Adrenal gland (tissue), 12 donors: ENCODE data around the gene SLC9A9. TPM values are rescaled to one million over a fixed set of nuclear protein-coding genes. Genes with fewer than 3 reads are reported as not detected.
A peak's percentile ranks its signal among the peaks of the same experiment; 100 is the strongest.

Experiments used
- DNase-seq, 7 donors: peaks; one replicate each; pipeline ENCODE4 v3.0.0-alpha.2; 2019 to 2020
- H3K27ac ChIP-seq, 5 donors: fragments of 200-600 bp; sonication (generic) in 4 of 5; 1 replicate in 3 of 5; 2 replicates in 2 of 5; pipeline versions ENCODE4 v1.5.1 to v1.8.0; 2016 to 2020; ENCODE audit warnings: mild to moderate bottlenecking in 1 of 5
- H3K27me3 ChIP-seq: fragments of 200-600 bp; 2 replicates; pipeline ENCODE4 v1.8.0; 2021
- H3K36me3 ChIP-seq, 2 donors: fragments of 200-600 bp; replicated peaks in 1 of 2; 1 replicate in 1 of 2; 2 replicates in 1 of 2; pipeline versions ENCODE4 v1.5.1 to v1.8.0; 2018 to 2022
- H3K4me1 ChIP-seq, 2 donors: fragments of 200-600 bp; replicated peaks in 1 of 2; 1 replicate in 1 of 2; 2 replicates in 1 of 2; pipeline versions ENCODE4 v1.5.1 to v1.8.0; 2018 to 2021
- H3K4me3 ChIP-seq, 4 donors: fragments of 200-600 bp; sonication (generic) in 3 of 4; one replicate each; pipeline ENCODE4 v1.5.1; 2016 to 2018
- H3K9me3 ChIP-seq, 3 donors: fragments of 200-600 bp; sonication (generic) in 1 of 3; replicated peaks in 1 of 3; 1 replicate in 2 of 3; 2 replicates in 1 of 3; pipeline versions ENCODE4 v1.5.1 to v1.8.0; 2016 to 2021
- CTCF ChIP-seq, 6 experiments: fragments of 450-650 bp in 4 of 6; fragments of 200-600 bp in 2 of 6; sonication (generic) in 1 of 6; IDR thresholded peaks; 1 replicate in 5 of 6; 2 replicates in 1 of 6; pipeline versions ENCODE4 v1.5.1 to v1.8.0; 2016 to 2021; ENCODE audit warnings: antibody characterized with exemption in 6 of 6, mild to moderate bottlenecking in 2 of 6, moderate library complexity in 1 of 6
- POLR2A ChIP-seq, 2 donors: fragments of 450-650 bp; IDR thresholded peaks; one replicate each; pipeline ENCODE4 v1.6.1; 2017; ENCODE audit warnings: antibody characterized with exemption in 2 of 2, mild to moderate bottlenecking in 2 of 2, moderate library complexity in 1 of 2
- WGBS, 4 donors: extraction: QIAGEN DNeasy Blood & Tissue Kit in 2 of 4; methylation state at CpG; one replicate each; pipeline versions ENCODE4 v1.1.5 to v1.1.7; 2013 to 2017; 5-methylcytosine and 5-hydroxymethylcytosine counted together
- intact Hi-C, 2 donors: fragments of 100-400 bp; cut with DNase I; formaldehyde crosslinking; loops; one replicate each; pipeline versions ENCODE4 v1.14.1 to v1.15.0; 2022 to 2023
- polyA plus RNA-seq, 3 donors: library from polyadenylated mRNA; stranded (reverse); fragments of 200-250 nt in 2 of 3; fragments of 350-450 nt in 1 of 3; fragmentation: Illumina TruSeq in 1 of 3; extraction: RNeasy Lipid Tissue Mini Kit (QIAGEN cat#74804) in 1 of 3; gene quantifications; one replicate each; pipeline ENCODE4 v1.2.3, GENCODE V29; 2013 to 2014
- total RNA-seq, 9 donors: library from RNA; depleted of rRNA in 4 of 9; stranded (reverse); fragments of >200 nt in 4 of 9; fragments of 120-200 nt in 1 of 9; fragmentation: NEBNext Ultra II Directional in 1 of 9; extraction: Animal tissue kit (Norgen Biotek cat#: 25700) in 1 of 9; gene quantifications; one replicate each; pipeline versions ENCODE4 v1.1.0 to v1.2.4, GENCODE V29; 2013 to 2023
- donor health status: healthy with polysubstance abuse.
- donor health status: Bipolar disorder and iron deficiency.
- donor health status: DM: yes; HTN: yes; CAD: no.
- donor health status: DM: no; HTN: no; CAD: no.
- donor health status: DM: no; HTN: no; CAD: no.
- donor health status: DM: yes; HTN: yes; CAD: no.

SLC9A9 gene
- total and polyA plus RNA-seq, 12 donors, result 4.2 to 23.7 (median 13.5) TPM

- H3K27ac ChIP-seq, result no peak overlapping the region
- intact Hi-C loops, result no loop called here
- 63 to 94% (median 68%) methylated on average over 3 to 4 of the region's 4 CpGs for WGBS, 4 donors
- no peaks in the 10 kb centered on the region for H3K9me3 ChIP-seq
- no peak overlapping the region for H3K4me3 ChIP-seq
- TF ChIP-seq POLR2A (IDR thresholded peaks at IDR 0.05), result no peak
- TF ChIP-seq CTCF (IDR thresholded peaks at IDR 0.05), result no peak
- no peaks in the 10 kb centered on the region for H3K27me3 ChIP-seq
- no peaks in the 10 kb centered on the region for H3K36me3 ChIP-seq
- H3K4me1 ChIP-seq, result peaks cover 15 to 24% of the 10 kb centered on the region in 2 donors
- no peak for DNase-seq
Observed at GRCh38 chr3:143821862-143822261, 26.4 kb downstream of the SLC9A9 start.

GRCh38 chr3:143820466-143821221, 27.6 kb downstream of the SLC9A9 start:
- DNase-seq, result peak in 3 of 7 donors; percentile 21 to 33 (median 25)
- 77 to 89% (median 85%) methylated on average over 3 of the region's 3 CpGs for WGBS, 4 donors

GRCh38 chr3:143819890-143820289, 28.4 kb downstream of the SLC9A9 start:
- Histone ChIP-seq H3K4me1 (peaks cover 9 to 15% of the 10 kb centered on the region in 2 donors), H3K4me3 (no peak overlapping the region), H3K9me3 (no peaks in the 10 kb centered on the region), H3K27me3 (no peaks in the 10 kb centered on the region), H3K27ac (no peak overlapping the region), H3K36me3 (no peaks in the 10 kb centered on the region)
- 80 to 94% (median 86%) methylated on average over 1 of the region's 1 CpG for WGBS, 4 donors
- no peak for TF ChIP-seq CTCF (IDR thresholded peaks at IDR 0.05)
- DNase-seq, result no peak
- intact Hi-C loops, result no loop called here

More at GRCh38 chr3:143820466-143821221, 27.6 kb downstream of the SLC9A9 start:
- Histone ChIP-seq H3K27ac (no peak overlapping the region), H3K4me3 (no peak overlapping the region), H3K4me1 (peaks cover 15 to 22% of the 10 kb centered on the region in 2 donors), H3K36me3 (no peaks in the 10 kb centered on the region), H3K9me3 (no peaks in the 10 kb centered on the region), H3K27me3 (no peaks in the 10 kb centered on the region)
- TF ChIP-seq CTCF (IDR thresholded peaks at IDR 0.05) (no peak), POLR2A (IDR thresholded peaks at IDR 0.05) (no peak)
- intact Hi-C loops, result no loop called here

- no peak for DNase-seq
- Histone ChIP-seq H3K36me3 (no peaks in the 10 kb centered on the region), H3K4me3 (no peak overlapping the region), H3K9me3 (no peaks in the 10 kb centered on the region), H3K27ac (peak overlapping the region in 1 of 5 donors; percentile 59), H3K27me3 (no peaks in the 10 kb centered on the region), H3K4me1 (peaks cover 11 to 15% of the 10 kb centered on the region in 2 donors)
- TF ChIP-seq POLR2A (IDR thresholded peaks at IDR 0.05) (no peak), CTCF (IDR thresholded peaks at IDR 0.05) (no peak)
- intact Hi-C loops, result no loop called here
- WGBS, 4 donors, result 70 to 76% (median 73%) methylated on average over 3 of the region's 3 CpGs
Observed at GRCh38 chr3:143814443-143814889, 33.8 kb downstream of the SLC9A9 start.
